AG04449 (cell line): ENCODE results near the gene TJP2.

ENCODE experiments used
- CTCF ChIA-PET: fragments of 350-600 bp; formaldehyde crosslinking; extraction: SDS; loops from one replicate; lab custom pipeline; 2021; ENCODE audit warnings: antibody characterized with exemption; lab: Yijun Ruan, JAX
- POLR2A ChIA-PET: fragments of 400-600, 350-600 bp; formaldehyde crosslinking; extraction: SDS; loops from one replicate; lab custom pipeline; 2020; ENCODE audit warnings: antibody characterized with exemption, inconsistent platforms; lab: Yijun Ruan, JAX
- DNase-seq: peaks from one replicate; pipeline ENCODE4 v3.0.0-alpha.2; 2010; ENCODE audit warnings: low read depth, low spot score
- H3K4me3 ChIP-seq: 2 replicates; pipeline ENCODE4 v1.5.1; 2011; ENCODE audit warnings: low read depth, mild to moderate bottlenecking, control low read depth, low read length
- TF ChIP-seq, protein P1 (sequence below): IDR thresholded peaks from one replicate; pipeline ENCODE4 v1.5.1; 2011; ENCODE audit warnings: mild to moderate bottlenecking, moderate library complexity, low read length, control low read depth, inconsistent platforms; ENCODE audit not compliant: insufficient read depth; ENCODE audit errors: missing control alignments

The TJP2 gene

GRCh38 chr9:69173891-69174615 lies at the start of gene TJP2:
Gene TJP2 (plus strand): TSS chr9:69174277. CDS start chr9:69174373, 96 bp downstream.
- ChIA-PET POLR2A (interaction anchor here (1.0 kb wide), 1 partner anchor 16 kb away, joined by 3 read pairs; no protein-coding TSS in a partner anchor), CTCF (interaction anchor here (0.9 to 1.4 kb wide), 4 partner anchors 9 to 22 kb away, joined by 3 to 5 read pairs (median 3); no protein-coding TSS in a partner anchor)
- H3K4me3 ChIP-seq: peak within 1 kb of the TSS; percentile 81
- TF ChIP-seq, protein P1, sequence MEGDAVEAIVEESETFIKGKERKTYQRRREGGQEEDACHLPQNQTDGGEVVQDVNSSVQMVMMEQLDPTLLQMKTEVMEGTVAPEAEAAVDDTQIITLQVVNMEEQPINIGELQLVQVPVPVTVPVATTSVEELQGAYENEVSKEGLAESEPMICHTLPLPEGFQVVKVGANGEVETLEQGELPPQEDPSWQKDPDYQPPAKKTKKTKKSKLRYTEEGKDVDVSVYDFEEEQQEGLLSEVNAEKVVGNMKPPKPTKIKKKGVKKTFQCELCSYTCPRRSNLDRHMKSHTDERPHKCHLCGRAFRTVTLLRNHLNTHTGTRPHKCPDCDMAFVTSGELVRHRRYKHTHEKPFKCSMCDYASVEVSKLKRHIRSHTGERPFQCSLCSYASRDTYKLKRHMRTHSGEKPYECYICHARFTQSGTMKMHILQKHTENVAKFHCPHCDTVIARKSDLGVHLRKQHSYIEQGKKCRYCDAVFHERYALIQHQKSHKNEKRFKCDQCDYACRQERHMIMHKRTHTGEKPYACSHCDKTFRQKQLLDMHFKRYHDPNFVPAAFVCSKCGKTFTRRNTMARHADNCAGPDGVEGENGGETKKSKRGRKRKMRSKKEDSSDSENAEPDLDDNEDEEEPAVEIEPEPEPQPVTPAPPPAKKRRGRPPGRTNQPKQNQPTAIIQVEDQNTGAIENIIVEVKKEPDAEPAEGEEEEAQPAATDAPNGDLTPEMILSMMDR: no peak
- DNase-seq: no peak

DNA sequence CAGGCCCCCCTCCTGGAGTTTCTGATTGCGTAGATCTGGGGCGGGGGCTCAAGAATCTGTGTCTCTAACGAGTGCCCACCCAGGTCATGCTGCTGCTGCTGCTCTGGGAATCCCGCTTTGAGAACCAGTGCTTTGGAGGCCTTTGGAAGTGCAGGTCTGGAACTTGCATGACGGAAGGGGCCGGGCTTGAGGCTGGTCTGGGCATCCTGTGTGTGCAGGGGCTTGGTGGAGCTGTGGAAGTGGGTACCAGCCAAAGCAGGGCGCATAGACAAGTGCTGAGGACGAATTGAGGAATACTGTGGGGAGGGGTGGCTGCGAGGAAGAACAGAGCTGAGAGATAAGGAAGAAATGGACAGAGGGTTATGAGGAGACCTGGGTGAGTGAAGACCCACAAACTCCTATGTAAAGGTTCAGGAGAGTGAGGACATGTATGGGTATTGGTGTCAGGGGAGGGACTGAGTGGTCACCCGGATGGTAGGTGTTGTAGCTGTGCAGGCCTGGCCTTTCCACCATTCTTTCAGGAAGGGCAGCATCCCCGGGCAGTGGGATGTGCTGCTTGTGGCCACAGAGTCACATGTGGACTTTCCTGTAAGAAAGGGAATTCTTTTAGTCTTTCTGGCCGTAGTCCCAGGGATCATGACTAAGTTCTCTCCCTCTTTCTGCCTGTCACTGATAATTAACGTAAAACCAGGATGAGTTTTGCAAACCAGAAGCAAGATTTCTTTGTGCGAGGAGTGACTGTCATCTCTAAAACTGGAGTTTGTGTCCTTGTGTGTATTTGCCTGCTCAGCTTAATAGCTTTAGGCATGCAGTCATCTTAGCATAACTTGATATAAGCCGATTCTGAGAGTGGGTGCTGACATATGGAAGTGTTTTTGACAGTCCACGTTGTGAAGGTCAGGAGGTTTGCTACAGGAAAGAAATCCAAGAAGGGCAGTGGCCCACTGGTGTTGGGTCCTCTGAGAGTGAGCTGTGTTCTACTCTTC lies 43.3 kb upstream of the TJP2 start:
- no peak overlapping the region for H3K4me3 ChIP-seq
- POLR2A ChIA-PET: interaction anchor here (1.1 to 1.6 kb wide), 2 partner anchors 8 to 10 kb away, joined by 3 to 7 read pairs; no protein-coding TSS in a partner anchor
- peak; percentile 63 for DNase-seq
- TF ChIP-seq, protein P1: no peak
- CTCF ChIA-PET: interaction anchor here (1.1 to 1.6 kb wide), 4 partner anchors 9 to 78 kb away, joined by 3 to 7 read pairs (median 6); no protein-coding TSS in a partner anchor

- ChIA-PET POLR2A (interaction anchor here (1.1 to 1.6 kb wide), 2 partner anchors 9 to 11 kb away, joined by 3 to 7 read pairs; no protein-coding TSS in a partner anchor), CTCF (interaction anchor here (1.1 to 1.6 kb wide), 4 partner anchors 12 to 78 kb away, joined by 3 to 7 read pairs (median 4); no protein-coding TSS in a partner anchor)
- TF ChIP-seq, protein P1: no peak
- H3K4me3 ChIP-seq: no peak overlapping the region
- peak; percentile 89 for DNase-seq
These were observed 42.4 kb upstream of the TJP2 start for GRCh38 chr9:69131682-69132081.

DNA sequence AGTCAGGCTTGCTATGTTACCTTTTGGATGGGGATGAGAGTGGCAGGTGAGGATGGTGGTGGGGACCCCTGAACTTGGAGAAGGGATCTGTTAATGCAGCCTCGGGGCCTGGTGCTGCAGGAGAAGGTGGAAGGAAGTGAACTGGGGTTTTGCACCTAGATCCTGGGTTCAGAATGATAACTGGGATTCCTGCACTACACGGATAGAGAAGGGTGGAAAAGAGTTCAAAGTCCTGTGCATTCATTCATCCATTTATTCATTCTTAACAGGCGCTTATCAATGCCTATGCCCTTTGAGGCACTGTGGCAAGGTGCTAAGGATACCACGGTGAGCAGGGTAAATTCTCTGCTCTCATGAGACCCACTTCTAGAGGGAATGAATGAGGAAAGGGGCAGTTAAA lies 41.7 kb upstream of the TJP2 start:
- TF ChIP-seq, protein P1: no peak
- no peak overlapping the region for H3K4me3 ChIP-seq
- no peak for DNase-seq
- ChIA-PET CTCF (interaction anchor here (1.3 to 1.6 kb wide), 2 partner anchors 11 to 25 kb away, joined by 3 to 7 read pairs; no protein-coding TSS in a partner anchor), POLR2A (no interaction called here)

- ChIA-PET CTCF (no interaction called here), POLR2A (no interaction called here)
- H3K4me3 ChIP-seq: no peak overlapping the region
- TF ChIP-seq, protein P1: no peak
- no peak for DNase-seq
These were observed 39.7 kb upstream of the TJP2 start for GRCh38 chr9:69134412-69134811.
